GM21381 (cell line): ENCODE results near the gene TTBK1.

Source experiments
- ATAC-seq: cut with Tn5 transposase; IDR thresholded peaks from one replicate; pipeline ENCODE4 v1.9.1; 2021; ENCODE audit warnings: mild to moderate bottlenecking, moderate library complexity; ENCODE audit not compliant: unreplicated experiment

Gene TTBK1

DNA sequence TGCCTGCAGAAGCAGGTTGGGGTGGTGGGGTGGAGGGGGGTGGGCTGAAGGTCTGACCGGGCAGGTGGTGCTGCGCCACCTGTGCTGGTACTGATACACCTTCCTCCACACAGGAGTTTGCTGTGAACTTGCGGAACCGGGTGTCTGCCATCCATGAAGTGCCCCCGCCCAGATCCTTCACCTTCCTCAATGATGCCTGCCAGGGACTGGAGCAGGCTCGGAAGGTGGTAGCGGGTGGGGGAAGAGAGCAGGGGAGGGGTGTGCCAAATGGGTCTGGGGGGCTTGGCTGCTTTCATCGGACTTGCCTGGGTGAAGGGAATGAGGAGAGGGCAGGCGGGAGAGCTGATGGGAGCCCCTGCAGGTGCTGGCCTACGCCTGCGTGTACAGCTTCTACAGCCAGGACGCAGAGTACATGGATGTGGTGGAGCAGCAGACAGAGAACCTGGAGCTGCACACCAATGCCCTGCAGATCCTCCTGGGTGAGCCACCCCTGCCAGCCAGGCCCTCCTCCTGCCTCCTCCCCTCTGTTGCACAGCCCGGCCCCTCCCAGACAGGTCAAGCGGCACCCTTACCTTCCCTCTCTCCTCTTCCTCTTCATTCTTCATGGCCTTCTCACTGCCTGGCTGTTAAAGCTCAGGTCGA is 20.7 kb upstream of the TTBK1 start:
- ATAC-seq = no peak

DNA sequence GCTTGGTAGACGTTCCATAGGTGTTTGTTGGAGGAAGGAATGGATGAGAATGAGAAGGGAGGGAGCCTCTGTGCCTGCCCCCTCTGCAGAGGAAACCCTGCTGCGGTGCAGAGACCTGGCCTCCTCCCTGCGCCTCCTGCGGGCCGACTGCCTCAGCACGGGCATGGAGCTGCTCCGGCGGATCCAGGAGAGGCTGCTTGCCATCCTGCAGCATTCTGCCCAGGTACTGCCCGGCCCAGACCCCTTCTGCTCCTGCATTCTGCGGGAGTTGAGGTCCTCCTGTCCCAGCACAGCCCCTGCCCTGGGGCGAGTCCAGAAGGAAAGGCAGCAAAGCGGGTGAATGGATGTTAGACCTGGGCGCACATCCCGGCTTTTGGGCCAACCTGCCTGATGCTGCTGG is 20.1 kb upstream of the TTBK1 start:
- ATAC-seq = no peak

GRCh38 chr6:43226192-43226851 is 17.0 kb upstream of the TTBK1 start:
- ATAC-seq = no peak

GRCh38 chr6:43228951-43229802 is 14.1 kb upstream of the TTBK1 start, which contains the start of gene DNPH1:
Gene DNPH1, minus strand, starts transcription at chr6:43229481. Its CDS starts 25 bp downstream, at chr6:43229456.
- ATAC-seq = peak; percentile 81

DNA sequence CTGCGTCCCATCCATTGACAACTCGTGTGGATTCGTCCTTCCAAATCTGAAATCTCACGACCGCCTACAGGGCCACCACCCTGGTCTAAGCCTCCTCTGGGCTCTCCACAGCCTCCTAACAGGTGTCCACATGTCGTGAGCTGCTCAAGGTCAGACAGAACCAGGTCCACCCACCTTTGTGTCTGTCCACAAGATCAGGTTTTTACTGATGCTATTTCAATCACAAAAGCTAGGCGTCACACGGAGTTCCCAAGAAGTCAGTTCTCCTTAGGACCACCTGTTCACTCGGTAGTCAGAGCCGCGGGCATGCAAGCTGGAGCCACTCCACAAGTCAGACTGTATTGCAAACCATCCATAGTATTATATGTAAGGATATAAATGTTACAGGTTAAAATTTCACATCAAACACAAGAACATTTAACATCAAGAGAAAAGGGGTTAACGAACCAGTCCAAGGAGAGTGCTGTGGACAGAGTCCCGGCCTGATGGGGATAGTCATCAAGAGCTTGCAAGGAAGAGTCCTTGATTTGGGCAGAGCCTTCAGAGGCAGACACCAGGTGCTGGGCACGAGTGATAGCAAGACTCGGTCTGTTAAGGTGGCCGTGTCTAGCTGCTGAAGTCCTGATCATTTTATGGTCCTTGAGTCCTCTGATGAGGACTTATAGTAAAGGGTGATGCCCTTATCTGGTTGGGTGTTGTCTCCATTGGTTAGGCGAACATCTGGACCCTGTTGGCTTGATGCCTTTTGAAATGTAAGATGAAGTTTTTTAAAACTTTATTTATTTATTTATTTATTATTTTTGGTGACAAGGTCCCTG is 13.3 kb upstream of the TTBK1 start:
- ATAC-seq = no peak

GRCh38 chr6:43231053-43231452 is 12.2 kb upstream of the TTBK1 start:
- no peak for ATAC-seq

DNA sequence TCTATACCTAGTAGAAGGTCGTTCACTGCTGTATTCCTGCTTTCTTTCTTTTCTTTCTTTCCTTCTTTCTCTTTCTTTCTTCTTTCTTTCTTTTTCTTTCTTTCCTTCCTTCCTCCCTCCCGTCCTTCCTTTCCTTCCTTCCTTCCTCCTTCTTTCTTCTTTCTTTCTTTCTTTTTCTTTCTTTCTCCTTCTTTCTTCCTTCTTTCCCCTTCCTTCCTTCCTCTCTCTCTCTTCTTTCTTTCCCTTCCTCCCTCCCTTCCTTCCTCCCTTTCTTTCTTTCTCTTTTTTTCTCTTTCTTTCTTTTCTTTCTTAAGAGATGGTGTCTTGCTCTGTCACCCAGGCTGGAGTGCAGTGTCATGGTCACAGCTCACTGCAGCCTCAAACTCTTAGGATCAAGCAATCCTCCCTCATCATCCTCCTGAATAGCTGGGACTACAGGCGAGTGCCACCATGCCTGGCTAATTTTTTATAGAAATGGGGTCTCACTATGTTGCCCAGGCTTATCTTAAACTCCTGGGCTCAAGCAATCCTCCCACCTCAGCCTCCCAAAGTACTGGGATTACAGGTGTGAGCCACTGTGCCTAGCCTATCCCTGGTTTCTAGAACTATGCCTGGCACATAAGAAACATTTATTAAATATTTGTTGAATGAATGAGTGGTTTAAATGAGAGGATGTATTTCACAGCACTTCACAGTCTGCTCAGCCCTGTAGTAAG is 11.4 kb upstream of the TTBK1 start:
- ATAC-seq = no peak

DNA sequence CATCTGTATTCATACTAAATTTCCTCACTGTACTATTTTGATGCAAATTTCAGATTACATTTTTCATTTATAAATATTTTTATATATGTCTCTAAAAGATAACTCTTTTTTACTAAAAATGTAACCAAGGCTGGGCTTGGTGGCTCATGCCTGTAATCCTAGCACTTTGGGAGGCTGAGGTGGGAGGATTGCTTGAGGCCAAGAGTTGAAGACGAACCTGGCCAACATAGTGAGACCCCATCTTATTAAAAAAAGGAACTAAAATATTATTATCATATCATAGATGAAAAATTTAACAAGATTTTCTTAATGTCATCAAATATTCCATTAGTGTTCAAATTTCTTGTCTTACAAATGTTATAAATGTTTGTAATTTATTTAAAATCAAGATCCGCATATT is 7.4 kb upstream of the TTBK1 start:
- ATAC-seq = no peak

DNA sequence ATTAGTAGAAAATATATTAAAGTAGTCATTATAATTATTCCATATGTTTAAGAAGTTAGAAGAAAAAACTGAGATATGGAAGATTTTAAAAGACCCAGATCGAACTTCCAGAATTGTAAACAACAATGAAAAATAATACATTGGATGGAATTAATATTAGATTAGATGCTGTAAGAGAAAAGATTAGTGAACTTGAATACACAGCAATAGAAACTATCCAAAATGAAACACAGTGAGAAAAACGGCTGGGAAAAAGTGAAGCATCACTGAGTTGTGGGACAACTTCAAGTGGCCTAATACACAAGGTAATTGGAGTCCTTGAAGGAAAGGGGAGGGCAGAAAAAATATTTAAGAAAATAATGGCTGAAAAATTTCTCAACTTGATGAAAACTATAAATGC is 4.2 kb upstream of the TTBK1 start:
- no peak for ATAC-seq

GRCh38 chr6:43240950-43241349 is 2.3 kb upstream of the TTBK1 start:
- ATAC-seq = no peak

- ATAC-seq = no peak
These were observed 1.8 kb upstream of the TTBK1 start for GRCh38 chr6:43241446-43241845.

GRCh38 chr6:43243664-43244321 is 512 bp downstream of the TTBK1 start:
- ATAC-seq = no peak

GRCh38 chr6:43246301-43247113 is 3.2 kb downstream of the TTBK1 start:
- peak; percentile 31 for ATAC-seq

- ATAC-seq = peak; percentile 83
These were observed 4.1 kb downstream of the TTBK1 start for GRCh38 chr6:43247114-43247999.

DNA sequence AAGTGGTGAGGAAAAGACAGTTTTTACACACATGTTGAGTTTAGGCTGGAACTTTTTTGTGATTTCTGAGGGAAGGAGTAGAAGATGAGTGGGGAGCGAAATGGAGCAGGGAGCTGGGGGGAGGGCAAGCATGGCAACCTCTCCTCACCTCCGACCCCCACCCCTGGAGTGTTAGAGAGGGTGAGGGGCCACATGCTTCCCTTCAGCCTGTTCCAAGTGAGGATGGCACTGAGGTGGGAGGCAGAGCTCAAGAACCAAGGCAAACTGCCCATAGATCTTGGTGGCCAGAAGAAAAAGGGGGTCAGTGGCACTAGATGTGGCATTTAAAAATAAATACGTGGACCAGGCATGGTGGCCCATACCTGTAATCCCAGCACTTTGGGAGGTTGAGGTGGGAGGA is 4.8 kb downstream of the TTBK1 start:
- ATAC-seq = no peak

GRCh38 chr6:43248791-43249190 is 5.5 kb downstream of the TTBK1 start:
- ATAC-seq = no peak

DNA sequence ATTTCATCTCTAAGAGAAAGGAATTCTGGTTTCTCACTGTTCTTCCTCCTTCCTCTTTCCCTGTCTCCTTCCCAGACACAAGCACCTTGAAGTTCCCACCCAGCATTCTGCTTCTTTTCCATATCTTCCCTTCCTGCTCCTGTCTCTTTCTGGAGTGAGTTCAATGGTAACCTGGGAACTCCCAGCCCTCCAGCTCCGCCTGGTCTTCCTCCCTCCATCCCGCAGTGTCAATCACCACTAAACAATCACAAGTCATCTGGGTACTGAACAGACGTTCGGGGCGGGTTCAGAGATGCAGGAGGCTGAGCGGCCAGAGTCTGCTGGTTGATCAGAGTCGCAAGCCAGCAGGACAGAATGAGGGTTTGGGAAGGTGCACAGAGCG is 7.7 kb downstream of the TTBK1 start:
- ATAC-seq = no peak

DNA sequence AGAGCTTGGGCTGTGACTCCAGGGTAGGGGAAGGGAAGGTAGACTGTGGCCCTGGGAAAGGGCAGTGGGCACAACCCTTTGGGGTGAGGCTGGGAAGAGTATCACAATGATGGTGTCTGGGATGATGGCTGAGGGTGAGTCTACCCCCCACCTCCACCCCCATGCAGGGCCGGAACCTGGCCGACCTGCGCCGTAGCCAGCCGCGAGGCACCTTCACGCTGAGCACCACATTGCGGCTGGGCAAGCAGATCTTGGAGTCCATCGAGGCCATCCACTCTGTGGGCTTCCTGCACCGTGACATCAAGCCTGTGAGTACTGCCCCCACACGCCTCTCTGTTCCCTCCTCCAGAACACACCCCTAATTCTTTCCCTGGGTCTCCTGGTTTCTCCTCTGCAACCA is 10.1 kb downstream of the TTBK1 start:
- ATAC-seq = no peak
